Measurements from ENCODE around the gene KIF3A.

- TF ChIP-seq CTCF (IDR thresholded peaks at IDR 0.05; ENCODE audit: low read length) (no peak), EZH2phosphoT487 (IDR thresholded peaks at IDR 0.05; ENCODE audit: low read length) (no peak), EZH2 (optimal IDR thresholded peaks at IDR 0.05; ENCODE audit: low read depth, low read length) (no peak)
Measured at GRCh38 chr5:132679717-132680380, 57.5 kb downstream of the KIF3A start.

Data from MM.1S (cell line).